OCI-LY1 (cell line): Measurements from ENCODE around the gene RNF111.

ENCODE experiments used
- H2AFZ ChIP-seq: fragments of 200-600 bp; sonication (generic), shearing (Covaris generic); 2 replicates; pipeline ENCODE4 v1.6.0; 2014; ENCODE audit warnings: antibody characterized with exemption, mild to moderate bottlenecking, low read length
- H3F3A ChIP-seq: fragments of 200-600 bp; sonication (generic), shearing (Covaris generic); 2 replicates; pipeline ENCODE4 v1.6.0; 2014; ENCODE audit warnings: mild to moderate bottlenecking, antibody characterized with exemption, low read length, moderate library complexity; ENCODE audit not compliant: insufficient read depth
- H3K27ac ChIP-seq: fragments of 200-600 bp; sonication (generic); 2 replicates; pipeline ENCODE4 v1.5.1; 2014; ENCODE audit warnings: low read length, mixed run types, mild to moderate bottlenecking, low read depth; ENCODE audit not compliant: poor library complexity, severe bottlenecking
- H3K27me3 ChIP-seq: fragments of 200-600 bp; sonication (generic); 2 replicates; pipeline ENCODE4 v1.6.0; 2014; ENCODE audit warnings: antibody characterized with exemption, mild to moderate bottlenecking, low read length, moderate library complexity; ENCODE audit not compliant: insufficient read depth
- H3K36me3 ChIP-seq: fragments of 200-600 bp; sonication (generic); 2 replicates; pipeline ENCODE4 v1.6.1; 2014; ENCODE audit warnings: mild to moderate bottlenecking, antibody characterized with exemption, low read length, moderate library complexity, mixed read lengths; ENCODE audit not compliant: insufficient read depth
- H3K4me1 ChIP-seq: fragments of 200-600 bp; sonication (generic); 2 replicates; pipeline ENCODE4 v1.5.1; 2014; ENCODE audit warnings: mild to moderate bottlenecking, low read length, moderate library complexity; ENCODE audit not compliant: insufficient read depth, severe bottlenecking
- H3K4me2 ChIP-seq: fragments of 200-600 bp; sonication (generic), shearing (Covaris generic); 2 replicates; pipeline ENCODE4 v1.6.1; 2014; ENCODE audit warnings: low read length
- H3K4me3 ChIP-seq: fragments of 200-600 bp; sonication (generic); 2 replicates; pipeline ENCODE4 v1.5.1; 2014; ENCODE audit warnings: low read length, low read depth, mild to moderate bottlenecking, mixed read lengths; ENCODE audit not compliant: poor library complexity, severe bottlenecking
- H3K79me2 ChIP-seq: fragments of 200-600 bp; shearing (Covaris generic); 2 replicates; pipeline ENCODE4 v1.6.1; 2016; ENCODE audit warnings: mixed run types, low read length, mixed read lengths; ENCODE audit not compliant: insufficient read depth
- H3K9ac ChIP-seq: fragments of 200-600 bp; sonication (generic), shearing (Covaris generic); 2 replicates; pipeline ENCODE4 v1.6.1; 2014; ENCODE audit warnings: mild to moderate bottlenecking, low read length, mixed read lengths
- H3K9me2 ChIP-seq: fragments of 200-600 bp; sonication (generic), shearing (Covaris generic); 2 replicates; pipeline ENCODE4 v1.6.1; 2014; ENCODE audit warnings: low read depth, mild to moderate bottlenecking, low read length, mixed read lengths
- H3K9me3 ChIP-seq: fragments of 200-600 bp; shearing (Covaris generic); 2 replicates; pipeline ENCODE4 v1.6.1; 2014; ENCODE audit warnings: low read length, mixed read lengths
- H4K20me1 ChIP-seq: fragments of 200-600 bp; sonication (generic), shearing (Covaris generic); 2 replicates; pipeline ENCODE4 v1.6.0; 2016; ENCODE audit warnings: mild to moderate bottlenecking, low read length; ENCODE audit not compliant: insufficient read depth
- CTCF ChIP-seq: fragments of 200-600 bp; sonication (generic), shearing (Covaris generic); IDR thresholded peaks from 2 replicates; pipeline ENCODE4 v1.5.1; 2017; ENCODE audit warnings: mild to moderate bottlenecking, antibody characterized with exemption, low read length, moderate library complexity, mixed read lengths
- EZH2 ChIP-seq: fragments of 200-600 bp; sonication (generic), shearing (Covaris generic); IDR thresholded peaks from 2 replicates; pipeline ENCODE4 v1.8.0; 2017; ENCODE audit warnings: borderline replicate concordance, mixed run types, mild to moderate bottlenecking, antibody characterized with exemption, low read length, moderate library complexity, mixed read lengths

The RNF111 gene

DNA sequence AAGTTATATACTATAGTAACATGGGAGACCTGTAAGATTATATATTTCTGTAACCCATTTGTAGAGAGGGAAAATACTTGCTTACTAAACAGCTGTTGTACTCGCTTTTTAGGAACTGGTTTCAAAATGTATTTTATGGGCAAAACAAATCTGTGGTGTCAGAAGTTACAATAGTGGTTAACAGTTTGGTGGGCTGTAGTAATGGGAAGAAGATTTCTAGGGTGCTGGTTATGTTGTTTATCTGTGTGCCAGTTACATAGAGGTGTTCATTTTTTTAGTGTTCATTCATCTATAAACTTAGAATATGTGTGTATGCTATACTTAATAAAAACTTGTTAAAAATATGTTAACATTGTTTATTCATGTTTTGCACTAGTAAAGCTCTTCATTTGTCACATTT is 42.1 kb downstream of the RNF111 start:
- Histone ChIP-seq H3K36me3 (peaks cover 69% of the 10 kb centered on the region), H3K27me3 (no peaks in the 10 kb centered on the region), H3K9ac (no peak overlapping the region), H3K9me3 (peaks cover 9% of the 10 kb centered on the region), H3K79me2 (peaks cover 64% of the 10 kb centered on the region), H3K9me2 (no peaks in the 10 kb centered on the region), H3K4me2 (no peak overlapping the region), H2AFZ (no peak overlapping the region), H4K20me1 (no peaks in the 10 kb centered on the region), H3K27ac (no peak overlapping the region), H3K4me3 (no peak overlapping the region), H3F3A (no peaks in the 10 kb centered on the region), H3K4me1 (no peaks in the 10 kb centered on the region)
- TF ChIP-seq EZH2, result no peak

- no peaks in the 10 kb centered on the region for H3K27me3 ChIP-seq
- H3K36me3 ChIP-seq, result peaks cover 90% of the 10 kb centered on the region
Measured at GRCh38 chr15:59035201-59035600, 47.7 kb downstream of the RNF111 start.

DNA sequence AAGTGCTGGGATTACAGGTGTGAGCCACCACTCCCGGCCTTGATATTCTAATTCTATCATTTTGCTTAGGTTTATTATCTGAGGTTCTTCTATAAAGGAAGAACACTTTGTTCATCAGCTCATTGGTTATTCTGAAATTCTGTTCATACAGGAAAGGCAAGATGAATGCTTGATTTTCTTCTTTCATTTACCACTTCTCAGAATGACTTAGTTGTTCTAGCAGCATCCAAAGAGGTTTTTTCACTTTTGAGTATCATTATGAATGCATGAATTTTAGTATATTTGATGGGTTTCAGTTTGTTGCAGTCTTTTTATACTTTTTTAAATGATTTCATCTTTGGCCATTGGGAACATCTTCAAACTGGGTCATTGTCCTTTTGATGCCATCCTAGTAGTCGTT is 51.8 kb downstream of the RNF111 start:
- TF ChIP-seq CTCF (no peak), EZH2 (no peak)
- Histone ChIP-seq H3K9me3 (peaks cover 12% of the 10 kb centered on the region), H4K20me1 (no peaks in the 10 kb centered on the region), H3F3A (no peaks in the 10 kb centered on the region), H3K36me3 (peaks cover 64% of the 10 kb centered on the region), H3K4me3 (no peak overlapping the region), H3K4me2 (no peak overlapping the region), H3K9ac (no peak overlapping the region), H3K9me2 (no peaks in the 10 kb centered on the region), H3K27ac (no peak overlapping the region), H2AFZ (no peak overlapping the region), H3K4me1 (no peaks in the 10 kb centered on the region), H3K79me2 (peaks cover 65% of the 10 kb centered on the region), H3K27me3 (no peaks in the 10 kb centered on the region)

More at GRCh38 chr15:59035201-59035600, 47.7 kb downstream of the RNF111 start:
- TF ChIP-seq CTCF, result no peak
- TF ChIP-seq EZH2, result no peak
- Histone ChIP-seq H3K9ac (no peak overlapping the region), H3K79me2 (peaks cover 50% of the 10 kb centered on the region), H3K27ac (no peak overlapping the region), H3K4me1 (no peaks in the 10 kb centered on the region), H3K4me3 (no peak overlapping the region), H2AFZ (no peak overlapping the region), H3K4me2 (no peak overlapping the region), H3K9me3 (peaks cover 20% of the 10 kb centered on the region), H3K9me2 (no peaks in the 10 kb centered on the region), H4K20me1 (no peaks in the 10 kb centered on the region), H3F3A (no peaks in the 10 kb centered on the region)

DNA sequence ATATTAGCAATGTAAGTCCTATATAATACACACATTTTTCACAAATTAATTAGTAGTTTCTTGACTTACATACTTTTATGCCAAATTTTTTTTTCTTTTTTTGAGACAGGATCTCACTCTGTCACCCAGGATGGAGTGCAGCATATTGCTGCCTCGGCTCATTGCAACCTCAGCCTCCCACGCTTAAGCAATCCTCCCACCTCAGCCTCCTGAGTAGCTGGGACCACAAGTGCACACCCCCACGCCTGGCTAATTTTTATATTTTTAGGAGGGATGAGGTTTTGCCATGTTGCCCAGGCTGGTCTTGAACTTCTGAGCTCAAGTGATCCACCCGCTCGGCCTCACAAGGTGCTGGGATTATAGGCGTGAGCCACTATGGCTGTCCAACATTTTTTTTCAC is 54.6 kb downstream of the RNF111 start:
- H3K36me3 ChIP-seq, result peaks cover 47% of the 10 kb centered on the region
- no peak overlapping the region for H3K9ac ChIP-seq
- H3F3A ChIP-seq, result no peaks in the 10 kb centered on the region
- H3K9me3 ChIP-seq, result peaks cover 1% of the 10 kb centered on the region; the same call in 1 of the 2 replicates
- TF ChIP-seq CTCF (no peak), EZH2 (no peak)
- no peaks in the 10 kb centered on the region for H3K27me3 ChIP-seq
- no peak overlapping the region for H3K4me3 ChIP-seq
- no peak overlapping the region for H3K27ac ChIP-seq
- H2AFZ ChIP-seq, result no peak overlapping the region
- no peaks in the 10 kb centered on the region for H3K9me2 ChIP-seq
- H3K4me2 ChIP-seq, result no peak overlapping the region
- H4K20me1 ChIP-seq, result no peaks in the 10 kb centered on the region
- H3K79me2 ChIP-seq, result peaks cover 77% of the 10 kb centered on the region
- H3K4me1 ChIP-seq, result no peaks in the 10 kb centered on the region
